ENCODE measurements around the gene LRRC74A. TPM values are rescaled to one million over a fixed set of nuclear protein-coding genes. Genes with fewer than 3 reads are reported as not detected.

Gene LRRC74A
- polyA plus RNA-seq, 4 donors: not detected

- no peaks in the 10 kb centered on the region for H3K4me1 ChIP-seq (ENCODE audit: control insufficient read depth in 3 of 3, insufficient read depth in 2 of 3, low read depth in 1 of 3, low read length in 2 of 3)
- H3K4me3 ChIP-seq (ENCODE audit: low read depth in 1 of 3, low read length in 3 of 3): no peak overlapping the region
- no peak for DNase-seq
- no peaks in the 10 kb centered on the region for H3K9me3 ChIP-seq (ENCODE audit: control insufficient read depth in 2 of 2, insufficient read depth in 1 of 2, low read depth in 1 of 2, low read length in 1 of 2)
- no peak for FAIRE-seq
- H3K27ac ChIP-seq (ENCODE audit: low read depth in 1 of 3, low read length in 2 of 3): no peak overlapping the region
- WGBS, 3 donors: 87 to 99% (median 91%) methylated on average over 3 to 4 of the region's 4 CpGs
- no peaks in the 10 kb centered on the region for H3K27me3 ChIP-seq (ENCODE audit: control insufficient read depth in 3 of 3, insufficient read depth in 3 of 3, low read length in 3 of 3)
- peaks cover 2 to 39% (median 6%) of the 10 kb centered on the region in 3 donors for H3K36me3 ChIP-seq (ENCODE audit: control insufficient read depth in 3 of 3, insufficient read depth in 2 of 3, low read depth in 1 of 3, low read length in 3 of 3)
Observed at GRCh38 chr14:76793324-76793723, 32.9 kb upstream of the LRRC74A start.

GRCh38 chr14:76793956-76794355 lies 32.3 kb upstream of the LRRC74A start:
- no peak for DNase-seq
- no peaks in the 10 kb centered on the region for H3K27me3 ChIP-seq (ENCODE audit: control insufficient read depth in 3 of 3, insufficient read depth in 3 of 3, low read length in 3 of 3)
- no peaks in the 10 kb centered on the region for H3K4me1 ChIP-seq (ENCODE audit: control insufficient read depth in 3 of 3, insufficient read depth in 2 of 3, low read depth in 1 of 3, low read length in 2 of 3)
- FAIRE-seq: no peak
- no peak overlapping the region for H3K4me3 ChIP-seq (ENCODE audit: low read depth in 1 of 3, low read length in 3 of 3)
- H3K27ac ChIP-seq (ENCODE audit: low read depth in 1 of 3, low read length in 2 of 3): no peak overlapping the region
- H3K9me3 ChIP-seq (ENCODE audit: control insufficient read depth in 2 of 2, insufficient read depth in 1 of 2, low read depth in 1 of 2, low read length in 1 of 2): no peaks in the 10 kb centered on the region
- WGBS, 3 donors: 77 to 93% (median 91%) methylated on average over 5 of the region's 5 CpGs
- H3K36me3 ChIP-seq (ENCODE audit: control insufficient read depth in 3 of 3, insufficient read depth in 2 of 3, low read depth in 1 of 3, low read length in 3 of 3): peaks cover 2 to 37% (median 7%) of the 10 kb centered on the region in 3 donors

GRCh38 chr14:76806446-76806845 lies 19.8 kb upstream of the LRRC74A start:
- Histone ChIP-seq H3K27ac (ENCODE audit: low read depth in 1 of 3, low read length in 2 of 3) (no peak overlapping the region), H3K4me1 (ENCODE audit: control insufficient read depth in 3 of 3, insufficient read depth in 2 of 3, low read depth in 1 of 3, low read length in 2 of 3) (peaks cover 0 to 4% (median 0%) of the 10 kb centered on the region in 3 donors), H3K4me3 (ENCODE audit: low read depth in 1 of 3, low read length in 3 of 3) (no peak overlapping the region), H3K9me3 (ENCODE audit: control insufficient read depth in 2 of 2, insufficient read depth in 1 of 2, low read depth in 1 of 2, low read length in 1 of 2) (no peaks in the 10 kb centered on the region), H3K27me3 (ENCODE audit: control insufficient read depth in 3 of 3, insufficient read depth in 3 of 3, low read length in 3 of 3) (no peaks in the 10 kb centered on the region), H3K36me3 (ENCODE audit: control insufficient read depth in 3 of 3, insufficient read depth in 2 of 3, low read depth in 1 of 3, low read length in 3 of 3) (peaks cover 0 to 37% (median 12%) of the 10 kb centered on the region in 3 donors)
- FAIRE-seq (no peak), DNase-seq (no peak)
- 95 to 96% (median 95%) methylated on average over 12 of the region's 12 CpGs for WGBS, 3 donors

GRCh38 chr14:76808011-76808410 lies 18.2 kb upstream of the LRRC74A start:
- Histone ChIP-seq H3K4me3 (ENCODE audit: low read depth in 1 of 3, low read length in 3 of 3) (no peak overlapping the region), H3K36me3 (ENCODE audit: control insufficient read depth in 3 of 3, insufficient read depth in 2 of 3, low read depth in 1 of 3, low read length in 3 of 3) (peaks cover 0 to 34% (median 10%) of the 10 kb centered on the region in 3 donors), H3K27ac (ENCODE audit: low read depth in 1 of 3, low read length in 2 of 3) (no peak overlapping the region), H3K4me1 (ENCODE audit: control insufficient read depth in 3 of 3, insufficient read depth in 2 of 3, low read depth in 1 of 3, low read length in 2 of 3) (peaks cover 0 to 4% (median 0%) of the 10 kb centered on the region in 3 donors), H3K27me3 (ENCODE audit: control insufficient read depth in 3 of 3, insufficient read depth in 3 of 3, low read length in 3 of 3) (no peaks in the 10 kb centered on the region), H3K9me3 (ENCODE audit: control insufficient read depth in 2 of 2, insufficient read depth in 1 of 2, low read depth in 1 of 2, low read length in 1 of 2) (no peaks in the 10 kb centered on the region)
- WGBS, 3 donors: 85 to 100% (median 96%) methylated on average over 1 of the region's 1 CpG
- DNase-seq (no peak), FAIRE-seq (no peak)

GRCh38 chr14:76808990-76809389 lies 17.2 kb upstream of the LRRC74A start:
- WGBS, 3 donors: 96 to 98% (median 98%) methylated on average over 4 of the region's 4 CpGs
- Histone ChIP-seq H3K4me3 (ENCODE audit: low read depth in 1 of 3, low read length in 3 of 3) (no peak overlapping the region), H3K27me3 (ENCODE audit: control insufficient read depth in 3 of 3, insufficient read depth in 3 of 3, low read length in 3 of 3) (no peaks in the 10 kb centered on the region), H3K9me3 (ENCODE audit: control insufficient read depth in 2 of 2, insufficient read depth in 1 of 2, low read depth in 1 of 2, low read length in 1 of 2) (no peaks in the 10 kb centered on the region), H3K36me3 (ENCODE audit: control insufficient read depth in 3 of 3, insufficient read depth in 2 of 3, low read depth in 1 of 3, low read length in 3 of 3) (peaks cover 0 to 28% (median 7%) of the 10 kb centered on the region in 3 donors), H3K4me1 (ENCODE audit: control insufficient read depth in 3 of 3, insufficient read depth in 2 of 3, low read depth in 1 of 3, low read length in 2 of 3) (peaks cover 0 to 4% (median 0%) of the 10 kb centered on the region in 3 donors), H3K27ac (ENCODE audit: low read depth in 1 of 3, low read length in 2 of 3) (no peak overlapping the region)
- FAIRE-seq (no peak), DNase-seq (no peak)

- H3K36me3 ChIP-seq (ENCODE audit: control insufficient read depth in 3 of 3, insufficient read depth in 2 of 3, low read depth in 1 of 3, low read length in 3 of 3): peaks cover 0 to 25% (median 7%) of the 10 kb centered on the region in 3 donors
- peaks cover 0 to 4% (median 0%) of the 10 kb centered on the region in 3 donors for H3K4me1 ChIP-seq (ENCODE audit: control insufficient read depth in 3 of 3, insufficient read depth in 2 of 3, low read depth in 1 of 3, low read length in 2 of 3)
- peak overlapping the region in 2 of 3 donors; percentile 33 to 36 for H3K4me3 ChIP-seq (ENCODE audit: low read depth in 1 of 3, low read length in 3 of 3)
- no peaks in the 10 kb centered on the region for H3K27me3 ChIP-seq (ENCODE audit: control insufficient read depth in 3 of 3, insufficient read depth in 3 of 3, low read length in 3 of 3)
- 16 to 32% (median 29%) methylated on average over 3 of the region's 3 CpGs for WGBS, 3 donors
- no peaks in the 10 kb centered on the region for H3K9me3 ChIP-seq (ENCODE audit: control insufficient read depth in 2 of 2, insufficient read depth in 1 of 2, low read depth in 1 of 2, low read length in 1 of 2)
- no peak for DNase-seq
- H3K27ac ChIP-seq (ENCODE audit: low read depth in 1 of 3, low read length in 2 of 3): no peak overlapping the region
- no peak for FAIRE-seq
Observed at GRCh38 chr14:76810525-76810924, 15.7 kb upstream of the LRRC74A start.

GRCh38 chr14:76810953-76811400 lies 15.2 kb upstream of the LRRC74A start:
- H3K9me3 ChIP-seq (ENCODE audit: control insufficient read depth in 2 of 2, insufficient read depth in 1 of 2, low read depth in 1 of 2, low read length in 1 of 2): no peaks in the 10 kb centered on the region
- 1 to 5% (median 4%) methylated on average over 9 of the region's 9 CpGs for WGBS, 3 donors
- FAIRE-seq: no peak
- H3K4me1 ChIP-seq (ENCODE audit: control insufficient read depth in 3 of 3, insufficient read depth in 2 of 3, low read depth in 1 of 3, low read length in 2 of 3): peaks cover 0 to 4% (median 0%) of the 10 kb centered on the region in 3 donors
- H3K27ac ChIP-seq (ENCODE audit: low read depth in 1 of 3, low read length in 2 of 3): peak overlapping the region in 1 of 3 donors; percentile 9
- H3K4me3 ChIP-seq (ENCODE audit: low read depth in 1 of 3, low read length in 3 of 3): peak overlapping the region in 2 of 3 donors; percentile 33 to 36
- no peaks in the 10 kb centered on the region for H3K27me3 ChIP-seq (ENCODE audit: control insufficient read depth in 3 of 3, insufficient read depth in 3 of 3, low read length in 3 of 3)
- peak; percentile 51 to 56 for DNase-seq
- H3K36me3 ChIP-seq (ENCODE audit: control insufficient read depth in 3 of 3, insufficient read depth in 2 of 3, low read depth in 1 of 3, low read length in 3 of 3): peaks cover 0 to 25% (median 7%) of the 10 kb centered on the region in 3 donors

- Histone ChIP-seq H3K4me1 (ENCODE audit: control insufficient read depth in 3 of 3, insufficient read depth in 2 of 3, low read depth in 1 of 3, low read length in 2 of 3) (peaks cover 0 to 4% (median 0%) of the 10 kb centered on the region in 3 donors), H3K4me3 (ENCODE audit: low read depth in 1 of 3, low read length in 3 of 3) (peak overlapping the region in 2 of 3 donors; percentile 81 to 85), H3K9me3 (ENCODE audit: control insufficient read depth in 2 of 2, insufficient read depth in 1 of 2, low read depth in 1 of 2, low read length in 1 of 2) (no peaks in the 10 kb centered on the region), H3K27me3 (ENCODE audit: control insufficient read depth in 3 of 3, insufficient read depth in 3 of 3, low read length in 3 of 3) (no peaks in the 10 kb centered on the region), H3K27ac (ENCODE audit: low read depth in 1 of 3, low read length in 2 of 3) (peak overlapping the region in 1 of 3 donors; percentile 84), H3K36me3 (ENCODE audit: control insufficient read depth in 3 of 3, insufficient read depth in 2 of 3, low read depth in 1 of 3, low read length in 3 of 3) (peaks cover 0 to 20% (median 7%) of the 10 kb centered on the region in 3 donors)
- DNase-seq (no peak), FAIRE-seq (no peak)
- WGBS, 3 donors: 30 to 60% (median 42%) methylated on average over 4 of the region's 4 CpGs
Observed at GRCh38 chr14:76811561-76811960, 14.6 kb upstream of the LRRC74A start.

- peaks cover 0 to 4% (median 0%) of the 10 kb centered on the region in 3 donors for H3K4me1 ChIP-seq (ENCODE audit: control insufficient read depth in 3 of 3, insufficient read depth in 2 of 3, low read depth in 1 of 3, low read length in 2 of 3)
- H3K36me3 ChIP-seq (ENCODE audit: control insufficient read depth in 3 of 3, insufficient read depth in 2 of 3, low read depth in 1 of 3, low read length in 3 of 3): peaks cover 0 to 16% (median 7%) of the 10 kb centered on the region in 3 donors
- FAIRE-seq (no peak), DNase-seq (peak in 1 of 2 donors; percentile 39)
- H3K4me3 ChIP-seq (ENCODE audit: low read depth in 1 of 3, low read length in 3 of 3): peak overlapping the region; percentile 78 to 85 (median 81)
- no peaks in the 10 kb centered on the region for H3K9me3 ChIP-seq (ENCODE audit: control insufficient read depth in 2 of 2, insufficient read depth in 1 of 2, low read depth in 1 of 2, low read length in 1 of 2)
- H3K27ac ChIP-seq (ENCODE audit: low read depth in 1 of 3, low read length in 2 of 3): peak overlapping the region; percentile 66 to 84 (median 70)
- WGBS, 3 donors: 0 to 1% (median 0%) methylated on average over 19 to 20 of the region's 20 CpGs
- no peaks in the 10 kb centered on the region for H3K27me3 ChIP-seq (ENCODE audit: control insufficient read depth in 3 of 3, insufficient read depth in 3 of 3, low read length in 3 of 3)
Observed at GRCh38 chr14:76812093-76812421, 14.2 kb upstream of the LRRC74A start.
